Measurements from ENCODE around the gene TRDMT1.

TRDMT1 gene

DNA sequence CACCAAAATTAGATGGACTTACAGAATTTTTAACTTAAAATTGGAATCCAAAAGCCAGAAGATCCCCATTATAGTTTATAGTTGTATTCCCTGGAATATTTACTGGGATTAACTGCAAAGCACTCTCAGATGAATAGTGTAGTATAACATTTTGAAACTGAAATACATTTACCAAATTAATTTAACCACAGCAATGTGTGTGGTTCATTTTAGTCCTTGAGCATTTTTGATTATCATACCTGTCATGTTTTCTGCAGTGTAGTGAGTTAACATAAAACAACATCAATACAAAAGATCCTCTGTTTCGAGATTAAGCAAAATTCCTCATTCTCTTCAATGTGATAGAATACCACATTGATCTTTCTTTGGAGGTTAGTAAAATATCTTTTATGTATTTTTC lies 30.3 kb upstream of the TRDMT1 start:
- DNase-seq (ENCODE audit: extremely low read depth in 1 of 2, low read depth in 1 of 2) = no peak

DNA sequence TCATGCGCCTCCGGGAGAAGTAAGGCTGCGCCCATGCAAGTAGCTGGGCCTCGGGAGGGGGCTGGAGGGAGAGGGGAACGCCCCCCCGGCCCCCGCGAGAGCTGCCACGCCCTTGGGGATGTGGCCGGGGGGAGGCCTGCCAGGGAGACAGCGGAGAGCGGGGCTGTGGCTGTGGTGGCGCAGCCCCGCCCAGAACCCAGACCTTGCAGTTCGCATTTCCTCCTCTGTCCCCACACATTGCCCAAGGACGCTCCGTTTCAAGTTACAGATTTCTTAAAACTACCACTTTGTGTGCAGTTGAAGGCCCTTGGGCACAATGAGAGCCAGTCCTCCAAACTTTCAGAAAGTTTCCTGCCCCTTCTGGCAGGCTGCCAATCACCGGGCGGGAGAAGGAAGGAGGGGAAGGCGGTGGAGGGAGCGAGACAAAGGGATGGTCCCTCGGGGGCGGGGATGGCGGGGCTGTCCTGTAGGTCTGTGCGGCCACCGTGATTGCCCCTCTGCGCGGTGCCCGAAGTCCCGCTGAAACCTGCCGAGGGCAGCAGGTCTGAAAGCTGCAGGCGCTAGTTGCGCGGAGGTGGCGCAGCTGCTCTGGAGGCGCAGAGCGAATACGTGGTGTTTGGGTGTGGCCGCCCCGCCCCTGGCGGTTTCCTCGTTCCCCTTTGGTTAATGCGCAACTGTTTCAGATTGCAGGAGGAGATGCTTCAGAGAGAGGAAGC lies 28.7 kb upstream of the TRDMT1 start:
- peak; percentile 66 to 83 for DNase-seq (ENCODE audit: extremely low read depth in 1 of 2, low read depth in 1 of 2)

DNA sequence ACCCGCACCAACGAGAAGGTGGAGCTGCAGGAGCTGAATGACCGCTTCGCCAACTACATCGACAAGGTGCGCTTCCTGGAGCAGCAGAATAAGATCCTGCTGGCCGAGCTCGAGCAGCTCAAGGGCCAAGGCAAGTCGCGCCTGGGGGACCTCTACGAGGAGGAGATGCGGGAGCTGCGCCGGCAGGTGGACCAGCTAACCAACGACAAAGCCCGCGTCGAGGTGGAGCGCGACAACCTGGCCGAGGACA lies 28.2 kb upstream of the TRDMT1 start:
- DNase-seq (ENCODE audit: extremely low read depth in 1 of 2, low read depth in 1 of 2) = no peak

DNA sequence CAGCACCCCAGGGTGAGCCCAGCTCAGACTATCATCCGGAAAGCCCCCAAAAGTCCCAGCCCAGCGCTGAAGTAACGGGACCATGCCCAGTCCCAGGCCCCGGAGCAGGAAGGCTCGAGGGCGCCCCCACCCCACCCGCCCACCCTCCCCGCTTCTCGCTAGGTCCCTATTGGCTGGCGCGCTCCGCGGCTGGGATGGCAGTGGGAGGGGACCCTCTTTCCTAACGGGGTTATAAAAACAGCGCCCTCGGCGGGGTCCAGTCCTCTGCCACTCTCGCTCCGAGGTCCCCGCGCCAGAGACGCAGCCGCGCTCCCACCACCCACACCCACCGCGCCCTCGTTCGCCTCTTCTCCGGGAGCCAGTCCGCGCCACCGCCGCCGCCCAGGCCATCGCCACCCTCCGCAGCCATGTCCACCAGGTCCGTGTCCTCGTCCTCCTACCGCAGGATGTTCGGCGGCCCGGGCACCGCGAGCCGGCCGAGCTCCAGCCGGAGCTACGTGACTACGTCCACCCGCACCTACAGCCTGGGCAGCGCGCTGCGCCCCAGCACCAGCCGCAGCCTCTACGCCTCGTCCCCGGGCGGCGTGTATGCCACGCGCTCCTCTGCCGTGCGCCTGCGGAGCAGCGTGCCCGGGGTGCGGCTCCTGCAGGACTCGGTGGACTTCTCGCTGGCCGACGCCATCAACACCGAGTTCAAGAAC lies 27.7 kb upstream of the TRDMT1 start:
- peak; percentile 49 to 58 for DNase-seq (ENCODE audit: extremely low read depth in 1 of 2, low read depth in 1 of 2)

DNA sequence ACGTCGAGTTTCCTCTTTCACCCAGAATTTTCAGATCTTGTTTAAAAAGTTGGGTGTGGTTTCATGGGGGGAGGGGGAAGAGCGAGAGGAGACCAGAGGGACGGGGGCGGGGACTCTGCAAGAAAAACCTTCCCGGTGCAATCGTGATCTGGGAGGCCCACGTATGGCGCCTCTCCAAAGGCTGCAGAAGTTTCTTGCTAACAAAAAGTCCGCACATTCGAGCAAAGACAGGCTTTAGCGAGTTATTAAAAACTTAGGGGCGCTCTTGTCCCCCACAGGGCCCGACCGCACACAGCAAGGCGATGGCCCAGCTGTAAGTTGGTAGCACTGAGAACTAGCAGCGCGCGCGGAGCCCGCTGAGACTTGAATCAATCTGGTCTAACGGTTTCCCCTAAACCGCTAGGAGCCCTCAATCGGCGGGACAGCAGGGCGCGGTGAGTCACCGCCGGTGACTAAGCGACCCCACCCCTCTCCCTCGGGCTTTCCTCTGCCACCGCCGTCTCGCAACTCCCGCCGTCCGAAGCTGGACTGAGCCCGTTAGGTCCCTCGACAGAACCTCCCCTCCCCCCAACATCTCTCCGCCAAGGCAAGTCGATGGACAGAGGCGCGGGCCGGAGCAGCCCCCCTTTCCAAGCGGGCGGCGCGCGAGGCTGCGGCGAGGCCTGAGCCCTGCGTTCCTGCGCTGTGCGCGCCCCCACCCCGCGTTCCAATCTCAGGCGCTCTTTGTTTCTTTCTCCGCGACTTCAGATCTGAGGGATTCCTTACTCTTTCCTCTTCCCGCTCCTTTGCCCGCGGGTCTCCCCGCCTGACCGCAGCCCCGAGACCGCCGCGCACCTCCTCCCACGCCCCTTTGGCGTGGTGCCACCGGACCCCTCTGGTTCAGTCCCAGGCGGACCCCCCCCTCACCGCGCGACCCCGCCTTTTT lies 26.9 kb upstream of the TRDMT1 start, which contains the start of gene VIM:
VIM (plus strand) TSS at position 151 of the 925 bp plus-strand sequence. CDS start 1,182 bp downstream, outside the sequence.
- peak; percentile 77 to 81 for DNase-seq (ENCODE audit: extremely low read depth in 1 of 2, low read depth in 1 of 2)

DNA sequence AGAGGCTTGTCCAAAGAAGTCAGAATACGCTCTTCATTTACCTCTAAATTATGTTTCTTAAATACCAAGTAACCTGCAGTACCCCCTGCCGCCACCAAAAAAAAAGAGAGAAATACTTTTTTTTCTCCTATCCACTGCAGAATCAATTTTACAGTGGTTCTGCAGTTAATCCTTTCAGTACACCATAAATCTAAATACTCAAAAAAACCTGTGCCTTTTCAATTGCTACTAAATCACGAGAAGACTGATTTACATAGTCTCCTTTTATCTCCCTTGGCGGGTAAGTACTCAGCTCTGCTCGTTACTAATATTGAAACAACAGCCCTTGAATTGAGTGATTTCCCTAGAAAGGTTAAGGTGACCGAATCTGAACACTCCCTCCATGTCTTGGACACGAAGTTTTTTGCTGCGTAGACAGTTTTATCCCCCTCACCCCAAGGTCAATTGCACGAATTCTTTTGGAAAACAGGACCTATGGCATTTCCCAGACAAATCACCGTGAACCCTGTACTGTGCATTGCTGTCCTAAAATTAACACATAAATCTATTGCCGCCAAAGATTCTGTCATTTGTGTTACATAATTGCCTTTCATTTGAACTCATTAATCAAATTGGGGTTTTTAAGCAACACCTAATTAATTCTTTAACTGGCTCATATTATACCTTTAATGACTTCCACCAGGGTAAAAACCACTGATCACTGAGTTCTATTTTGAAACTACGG lies 26.1 kb upstream of the TRDMT1 start:
- DNase-seq (ENCODE audit: extremely low read depth in 1 of 2, low read depth in 1 of 2) = no peak

DNA sequence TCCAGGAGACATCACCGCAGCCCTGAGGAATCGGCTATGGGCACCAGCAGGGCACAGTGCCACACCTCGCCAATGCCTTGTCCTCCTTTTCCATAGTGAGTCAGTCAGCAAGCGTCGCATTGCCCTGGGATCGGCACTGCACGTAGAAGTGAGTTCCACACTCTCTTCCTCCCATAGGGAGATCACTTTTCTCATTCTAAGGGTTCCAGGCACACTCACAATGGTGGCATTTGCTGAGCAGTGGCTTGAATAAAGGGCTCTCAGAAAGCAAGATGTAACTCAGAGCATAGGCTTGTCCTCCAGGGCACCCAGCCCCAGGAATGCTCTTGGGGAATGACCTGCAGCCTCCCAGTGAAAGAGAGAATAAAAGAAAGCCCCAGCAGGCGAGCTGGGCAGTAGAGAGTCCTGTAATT lies 25.4 kb upstream of the TRDMT1 start:
- no peak for DNase-seq (ENCODE audit: extremely low read depth in 1 of 2, low read depth in 1 of 2)

DNA sequence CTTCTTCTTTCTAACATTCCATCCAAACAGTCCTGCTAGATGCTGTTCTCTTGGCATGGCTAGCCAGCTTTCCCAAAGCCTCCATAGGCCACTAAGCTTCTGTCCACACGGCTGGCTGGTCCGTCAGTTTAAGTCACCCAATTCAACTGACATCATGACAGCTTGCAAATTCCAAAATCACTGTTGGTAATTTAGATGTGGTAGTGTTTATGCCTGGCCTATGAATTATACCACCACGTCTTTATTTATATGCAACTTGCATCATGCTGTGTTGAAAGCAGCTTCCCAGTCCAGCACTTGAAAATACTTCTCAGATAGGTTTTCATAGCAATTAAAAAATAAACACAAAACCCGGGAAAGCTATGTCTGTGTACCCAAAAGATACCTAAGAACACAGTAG lies 24.3 kb upstream of the TRDMT1 start:
- DNase-seq (ENCODE audit: extremely low read depth in 1 of 2, low read depth in 1 of 2) = no peak

DNA sequence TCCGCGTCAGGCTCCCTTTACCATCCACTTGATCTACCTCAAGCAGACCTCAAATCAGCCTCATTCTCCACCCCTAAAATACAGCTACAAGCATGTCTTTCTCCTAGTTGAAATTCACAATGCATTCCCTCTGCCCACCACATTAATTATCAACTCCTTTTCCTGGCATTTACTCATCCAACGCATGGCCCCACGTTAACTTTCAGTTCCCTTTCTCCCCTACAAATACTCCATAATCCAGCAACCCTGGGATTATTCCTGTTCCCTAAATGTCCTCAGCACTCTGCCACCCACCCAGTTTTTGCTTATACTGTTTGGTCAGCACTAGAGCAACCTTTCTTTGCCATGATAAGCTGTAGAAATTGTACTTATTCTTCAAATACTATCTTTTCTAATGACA lies 20.9 kb upstream of the TRDMT1 start:
- DNase-seq (ENCODE audit: extremely low read depth in 1 of 2, low read depth in 1 of 2) = no peak

DNA sequence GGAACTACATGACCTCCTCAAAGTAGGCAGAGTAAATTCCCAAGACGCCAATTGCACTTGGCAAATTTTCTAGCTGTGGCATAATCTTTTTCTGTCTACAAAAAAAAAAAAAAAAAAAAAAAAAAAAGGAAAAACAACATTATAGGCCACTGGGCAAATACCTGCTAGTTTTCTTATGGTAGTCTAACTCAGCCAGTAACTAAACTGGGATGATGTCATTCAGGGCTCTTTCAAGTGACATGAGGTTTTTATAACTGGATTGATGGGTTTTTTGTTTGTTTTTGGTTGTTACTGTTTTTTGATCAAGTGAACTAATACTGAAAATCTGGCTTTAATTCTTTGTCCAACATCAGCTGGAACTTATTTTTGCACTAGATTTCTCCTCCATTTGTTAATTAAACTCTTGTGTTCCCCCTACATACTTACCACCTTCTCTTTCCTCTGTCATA lies 19.2 kb upstream of the TRDMT1 start:
- DNase-seq (ENCODE audit: extremely low read depth in 1 of 2, low read depth in 1 of 2) = no peak

DNA sequence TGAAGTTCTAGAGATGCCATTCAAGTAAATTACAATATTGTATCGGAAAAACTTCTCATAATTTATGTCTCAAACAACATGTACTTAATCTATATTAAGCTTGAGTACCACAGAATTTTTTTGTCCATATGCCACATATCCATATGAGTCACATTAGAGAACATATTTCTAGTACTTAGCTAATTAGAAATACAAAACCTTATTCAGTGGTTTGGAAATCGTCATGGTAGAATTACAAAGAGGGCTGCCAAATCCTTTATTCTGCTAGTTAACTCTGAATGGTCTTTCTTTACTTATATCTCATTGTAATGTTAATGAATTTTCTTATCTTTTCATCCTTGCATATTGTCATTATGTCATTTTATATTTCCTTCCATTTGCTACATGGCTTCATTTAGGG lies 17.6 kb upstream of the TRDMT1 start:
- DNase-seq (ENCODE audit: extremely low read depth in 1 of 2, low read depth in 1 of 2) = no peak

DNA sequence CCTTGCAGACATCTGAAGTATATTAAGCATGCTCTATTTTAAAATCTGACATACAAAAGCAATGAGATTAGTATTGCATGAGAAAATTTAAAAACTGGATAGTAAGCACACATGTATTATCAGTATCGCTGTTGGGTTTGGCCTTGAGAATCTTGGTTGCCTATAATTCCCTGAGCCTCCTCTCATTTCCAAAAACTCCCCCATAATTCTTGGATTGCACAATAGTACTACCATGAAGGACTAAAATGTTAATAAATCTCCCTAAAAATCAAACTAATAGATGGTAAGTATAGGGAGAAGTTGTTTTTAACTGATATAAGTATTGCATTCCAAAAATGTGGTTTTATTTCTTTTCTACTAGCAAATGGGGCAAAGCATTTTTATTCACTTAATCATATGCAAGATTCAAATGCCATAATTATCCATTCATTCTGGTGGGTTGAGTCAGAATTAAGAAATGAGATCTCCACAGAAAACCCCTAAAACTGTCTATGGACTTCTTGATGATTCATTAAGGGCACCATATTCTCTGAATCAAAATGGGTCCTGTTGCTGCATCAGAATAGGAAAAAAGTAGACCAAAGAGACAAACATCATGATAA lies 16.3 kb upstream of the TRDMT1 start:
- DNase-seq (ENCODE audit: extremely low read depth in 1 of 2, low read depth in 1 of 2) = no peak

DNA sequence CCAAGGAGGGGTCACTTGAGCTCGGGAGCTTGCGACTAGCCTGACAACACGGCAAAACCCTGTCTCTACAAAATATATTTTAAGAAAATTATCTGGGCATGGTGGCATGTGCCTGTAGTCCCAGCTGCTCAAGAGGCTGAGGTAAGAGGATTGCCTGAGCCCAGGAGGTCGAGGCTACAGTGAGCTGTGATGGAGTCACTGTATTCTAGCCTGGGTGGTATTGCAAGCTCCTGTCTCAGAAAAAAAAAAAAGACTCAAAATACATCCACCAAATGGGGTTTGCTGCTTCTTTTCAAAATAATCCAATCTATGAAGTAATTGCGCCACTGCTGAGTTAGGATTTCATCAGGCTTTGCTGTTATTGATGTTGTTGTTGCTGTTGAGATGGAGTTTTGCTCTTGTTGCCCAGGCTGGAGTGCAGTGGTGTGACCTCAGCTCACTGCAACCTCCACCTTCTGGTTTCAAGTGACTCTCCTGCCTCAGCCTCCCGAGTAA lies 15.5 kb upstream of the TRDMT1 start:
- no peak for DNase-seq (ENCODE audit: extremely low read depth in 1 of 2, low read depth in 1 of 2)

DNA sequence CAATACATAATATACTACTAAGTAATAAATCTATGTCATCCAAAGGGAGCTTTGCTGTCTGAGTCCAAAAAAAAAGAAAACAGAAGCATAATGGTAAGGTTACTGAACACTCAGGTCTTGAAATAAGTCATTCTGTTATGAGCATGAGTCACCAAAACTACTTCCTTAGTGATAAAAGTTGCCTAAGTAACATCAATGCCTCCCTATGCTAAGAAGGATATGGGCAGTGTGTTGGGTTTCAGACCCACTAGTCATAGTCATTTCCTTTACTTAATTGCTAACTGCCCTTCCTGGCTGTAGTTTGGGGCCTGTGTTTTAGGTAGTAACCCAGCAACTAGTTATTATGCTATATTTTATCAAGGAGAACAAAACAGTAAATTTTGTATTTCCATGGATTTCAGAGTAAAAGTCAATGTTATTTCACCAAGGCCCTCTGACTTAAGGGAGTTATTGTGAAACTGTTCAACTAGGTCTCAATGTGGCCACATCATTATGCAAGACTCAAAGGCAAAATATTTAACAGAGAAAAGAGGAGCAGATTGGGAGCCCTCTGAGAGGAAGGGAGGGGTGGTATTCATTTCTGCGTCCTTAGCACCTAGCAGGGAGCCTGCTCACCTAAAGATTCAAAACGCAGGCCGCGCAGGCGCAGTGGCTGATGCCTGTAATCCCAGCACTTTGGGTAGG lies 14.9 kb upstream of the TRDMT1 start:
- DNase-seq (ENCODE audit: extremely low read depth in 1 of 2, low read depth in 1 of 2) = no peak

DNA sequence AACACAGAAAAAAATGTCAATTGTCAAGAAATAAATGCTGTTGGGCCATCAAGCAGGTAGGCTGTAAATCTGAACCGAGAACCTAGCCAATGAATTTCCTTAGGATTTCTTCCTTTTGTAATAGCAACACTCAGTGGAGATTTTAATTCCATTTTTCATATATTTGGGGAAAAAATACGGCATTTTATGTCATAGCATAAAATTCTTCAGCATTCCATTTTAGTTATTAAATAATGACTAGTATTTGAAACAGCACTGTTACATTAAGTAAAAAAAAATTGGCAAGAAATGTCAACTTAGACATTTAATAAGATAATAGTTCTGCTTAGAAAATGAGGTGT lies 14.3 kb upstream of the TRDMT1 start:
- DNase-seq (ENCODE audit: extremely low read depth in 1 of 2, low read depth in 1 of 2) = no peak

DNA sequence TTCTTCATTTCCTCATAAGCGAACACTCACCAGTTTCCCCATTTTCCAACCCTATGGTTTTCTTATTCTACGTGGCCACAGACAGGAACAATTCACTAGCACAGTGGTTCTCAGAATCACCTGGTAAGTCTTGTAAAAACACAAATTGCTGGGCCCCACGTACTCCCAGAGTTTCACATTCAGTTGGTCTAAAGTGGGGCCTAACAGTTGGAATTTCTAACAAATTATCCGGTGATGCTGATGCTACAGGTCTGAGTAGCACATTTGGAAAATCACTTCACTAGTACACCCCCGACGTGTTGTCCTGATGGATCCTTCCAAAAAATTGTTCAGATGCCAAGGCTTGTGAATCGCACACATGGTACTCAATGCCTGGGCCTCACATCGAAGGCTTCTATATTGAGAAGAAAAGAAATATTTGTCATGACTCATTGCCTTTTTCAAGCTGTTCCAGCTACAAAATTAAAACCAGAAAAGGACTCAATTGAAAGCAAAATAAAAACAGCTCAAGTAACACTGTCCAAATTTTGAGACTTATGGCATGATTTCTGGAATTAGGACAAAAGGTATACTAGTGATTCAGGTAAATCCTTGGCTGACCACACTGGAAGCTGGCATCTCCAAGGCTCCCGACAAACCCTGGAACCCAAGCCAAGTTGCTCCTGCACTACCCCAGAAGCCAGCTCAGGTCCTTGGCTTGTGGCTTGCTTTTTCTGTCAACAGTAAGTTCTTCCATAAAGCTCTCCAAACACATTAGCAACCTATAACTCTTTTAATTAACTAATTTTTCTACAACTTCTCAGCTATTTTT lies 13.7 kb upstream of the TRDMT1 start:
- no peak for DNase-seq (ENCODE audit: extremely low read depth in 1 of 2, low read depth in 1 of 2)

DNA sequence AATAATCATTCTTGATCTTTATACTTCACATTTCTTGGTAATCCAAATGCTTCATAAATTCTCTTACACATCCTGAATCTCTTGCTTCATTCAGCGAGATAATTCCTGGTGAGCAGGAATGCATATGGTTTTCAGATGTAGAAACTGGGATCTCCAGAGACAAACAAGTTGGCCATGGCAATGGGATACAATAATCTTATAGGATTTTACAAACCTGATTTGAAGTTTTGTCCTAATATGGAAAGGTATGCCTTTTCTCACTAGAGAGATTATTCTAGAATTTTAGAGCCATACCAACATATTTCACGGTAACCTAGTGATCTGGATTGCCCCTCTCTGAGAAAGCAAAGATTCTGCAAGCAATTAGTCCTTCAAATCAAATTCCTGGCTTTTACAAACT lies 13.1 kb upstream of the TRDMT1 start:
- no peak for DNase-seq (ENCODE audit: extremely low read depth in 1 of 2, low read depth in 1 of 2)

DNA sequence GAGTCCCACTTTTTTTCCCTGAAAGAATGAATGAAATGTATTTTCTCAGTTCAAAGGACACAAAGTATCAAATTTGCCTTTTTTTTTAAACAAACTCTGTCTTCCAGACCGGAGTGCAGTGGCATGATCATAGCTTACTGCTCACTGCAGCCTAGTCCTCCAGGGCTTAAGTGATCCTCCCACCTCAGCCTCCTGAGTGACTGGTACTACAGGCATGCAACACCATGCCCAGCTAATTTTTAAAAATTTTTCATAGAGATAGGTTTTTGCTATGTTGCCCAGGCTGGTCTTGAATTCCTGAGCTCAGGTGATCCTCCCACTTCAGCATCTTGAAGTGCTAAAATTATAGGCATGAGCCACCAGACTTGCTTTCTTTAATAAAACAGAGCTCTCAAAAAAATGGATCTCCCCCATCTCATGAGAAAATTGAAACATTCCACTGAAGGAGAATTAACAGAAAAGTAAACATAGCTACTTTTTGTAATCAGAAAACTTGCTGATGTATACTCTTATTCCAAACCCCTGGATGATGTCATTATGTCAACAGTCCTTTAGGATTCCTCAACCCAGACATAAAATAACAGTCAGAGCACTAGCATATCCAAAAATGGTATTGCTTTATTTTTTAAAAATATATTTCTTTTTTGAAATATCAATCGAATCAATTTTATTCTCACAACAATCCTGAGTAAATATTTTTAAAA lies 12.3 kb upstream of the TRDMT1 start:
- no peak for DNase-seq (ENCODE audit: extremely low read depth in 1 of 2, low read depth in 1 of 2)

DNA sequence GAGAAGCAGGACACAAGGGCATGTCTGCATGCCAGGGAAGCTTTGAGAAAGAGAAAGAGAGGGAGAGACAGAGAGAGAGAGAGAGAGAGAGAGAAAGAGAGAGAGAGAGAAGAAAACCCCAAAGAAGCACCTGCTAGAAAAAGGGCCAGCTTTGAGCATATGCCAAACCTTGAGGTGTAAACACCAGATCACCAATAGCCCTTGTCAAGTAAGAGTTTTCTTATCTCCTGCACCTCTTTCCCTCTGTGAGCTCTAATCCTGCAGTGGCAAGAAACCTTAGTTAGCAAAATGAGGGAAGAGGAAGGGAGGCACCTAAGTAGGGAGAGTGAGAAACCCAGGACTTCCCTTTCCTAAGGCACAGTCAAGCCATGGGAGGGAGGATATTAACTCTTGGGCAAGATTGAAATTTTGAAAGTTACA lies 11.3 kb upstream of the TRDMT1 start:
- DNase-seq (ENCODE audit: extremely low read depth in 1 of 2, low read depth in 1 of 2) = no peak
